HG03378 (cell line): ENCODE measurements around the gene ALDOB.

Experiments used
- ATAC-seq: cut with Tn5 transposase; IDR thresholded peaks from one replicate; pipeline ENCODE4 v1.9.1; 2021; ENCODE audit warnings: mild to moderate bottlenecking, moderate library complexity; ENCODE audit not compliant: unreplicated experiment

ALDOB gene

GRCh38 chr9:101457003-101457402 lies 21.4 kb upstream of the ALDOB start:
- ATAC-seq = no peak

- no peak for ATAC-seq
Observed at GRCh38 chr9:101455656-101456240, 20.2 kb upstream of the ALDOB start.

- no peak for ATAC-seq
Observed at GRCh38 chr9:101453776-101454570, 18.4 kb upstream of the ALDOB start.

GRCh38 chr9:101451498-101451897 lies 15.9 kb upstream of the ALDOB start:
- ATAC-seq = no peak

- ATAC-seq = no peak
Observed at GRCh38 chr9:101450931-101451330, 15.4 kb upstream of the ALDOB start.

GRCh38 chr9:101449071-101449721 lies 13.6 kb upstream of the ALDOB start:
- peak; percentile 85 for ATAC-seq

GRCh38 chr9:101448680-101449070 lies 13.1 kb upstream of the ALDOB start:
- ATAC-seq = no peak

- no peak for ATAC-seq
Observed at GRCh38 chr9:101446732-101447131, 11.2 kb upstream of the ALDOB start.

GRCh38 chr9:101445353-101446029 lies 9.9 kb upstream of the ALDOB start:
- ATAC-seq = no peak

- no peak for ATAC-seq
Observed at GRCh38 chr9:101443364-101443771, 7.8 kb upstream of the ALDOB start.

- ATAC-seq = no peak
Observed at GRCh38 chr9:101442736-101443135, 7.2 kb upstream of the ALDOB start.

- no peak for ATAC-seq
Observed at GRCh38 chr9:101442318-101442717, 6.7 kb upstream of the ALDOB start.

- ATAC-seq = no peak
Observed at GRCh38 chr9:101440714-101441230, 5.2 kb upstream of the ALDOB start.

- peak; percentile 53 for ATAC-seq
Observed at GRCh38 chr9:101438523-101438922, 2.9 kb upstream of the ALDOB start.

GRCh38 chr9:101437806-101438232 lies 2.2 kb upstream of the ALDOB start:
- no peak for ATAC-seq

- ATAC-seq = no peak
Observed at GRCh38 chr9:101434998-101435397, 576 bp downstream of the ALDOB start.

GRCh38 chr9:101433229-101433628 lies 2.3 kb downstream of the ALDOB start:
- no peak for ATAC-seq

GRCh38 chr9:101432740-101433139 lies 2.8 kb downstream of the ALDOB start:
- no peak for ATAC-seq

- ATAC-seq = no peak
Observed at GRCh38 chr9:101432171-101432570, 3.4 kb downstream of the ALDOB start.

GRCh38 chr9:101429736-101430135 lies 5.8 kb downstream of the ALDOB start:
- no peak for ATAC-seq

- ATAC-seq = no peak
Observed at GRCh38 chr9:101428909-101429308, 6.7 kb downstream of the ALDOB start.
